Rectal smooth muscle tissue (tissue), 1 donor: ENCODE measurements around the gene IMPG2.
"Not testable (repeated sequence)": the region's sequence is repeated elsewhere in the genome, so short reads cannot be mapped to it uniquely, and the experiment has no call there.

Experiments used
- H3K27ac ChIP-seq: one replicate; pipeline ENCODE4 v1.7.0; 2013; ENCODE audit warnings: low read depth, low read length, inconsistent platforms
- H3K27me3 ChIP-seq: one replicate; pipeline ENCODE4 v1.7.0; 2013; ENCODE audit warnings: low read length; ENCODE audit not compliant: control insufficient read depth, insufficient read depth
- H3K36me3 ChIP-seq: one replicate; pipeline ENCODE4 v1.7.0; 2013; ENCODE audit warnings: low read length; ENCODE audit not compliant: control insufficient read depth, insufficient read depth
- H3K4me1 ChIP-seq: one replicate; pipeline ENCODE4 v1.7.0; 2013; ENCODE audit warnings: low read length; ENCODE audit not compliant: control insufficient read depth, insufficient read depth
- H3K4me3 ChIP-seq: one replicate; pipeline ENCODE4 v1.7.0; 2013; ENCODE audit warnings: low read length
- H3K9ac ChIP-seq: one replicate; pipeline ENCODE4 v1.7.0; 2013; ENCODE audit warnings: low read length

Gene IMPG2

GRCh38 chr3:101320475-101320874 lies at the start of gene IMPG2:
Gene IMPG2 (minus strand): TSS chr3:101320575. CDS start chr3:101320372, 203 bp downstream.
- Histone ChIP-seq H3K27me3 (no peaks in the 10 kb centered on the region), H3K27ac (no peak within 1 kb of the TSS), H3K36me3 (no peaks in the 10 kb centered on the region), H3K9ac (no peak within 1 kb of the TSS), H3K4me1 (no peaks in the 10 kb centered on the region), H3K4me3 (no peak within 1 kb of the TSS)

GRCh38 chr3:101362406-101362805 lies 42.0 kb upstream of the IMPG2 start:
- Histone ChIP-seq H3K36me3 (peaks cover 3% of the 10 kb centered on the region), H3K27ac (no peak overlapping the region), H3K27me3 (no peaks in the 10 kb centered on the region), H3K9ac (no peak overlapping the region), H3K4me3 (no peak overlapping the region), H3K4me1 (no peaks in the 10 kb centered on the region)

- Histone ChIP-seq H3K27me3 (no peaks in the 10 kb centered on the region), H3K4me3 (no peak overlapping the region), H3K9ac (no peak overlapping the region), H3K36me3 (peaks cover 2% of the 10 kb centered on the region), H3K27ac (no peak overlapping the region), H3K4me1 (no peaks in the 10 kb centered on the region)
Measured at GRCh38 chr3:101351829-101352228, 31.5 kb upstream of the IMPG2 start.

GRCh38 chr3:101340591-101340990 lies 20.2 kb upstream of the IMPG2 start:
- Histone ChIP-seq H3K27me3 (no peaks in the 10 kb centered on the region), H3K4me1 (no peaks in the 10 kb centered on the region), H3K36me3 (no peaks in the 10 kb centered on the region), H3K27ac (no peak overlapping the region), H3K9ac (no peak overlapping the region), H3K4me3 (no peak overlapping the region)

GRCh38 chr3:101333883-101334282 lies 13.5 kb upstream of the IMPG2 start:
- Histone ChIP-seq H3K4me1 (no peaks in the 10 kb centered on the region), H3K27ac (no peak overlapping the region), H3K27me3 (no peaks in the 10 kb centered on the region), H3K4me3 (no peak overlapping the region), H3K9ac (no peak overlapping the region), H3K36me3 (no peaks in the 10 kb centered on the region)

- Histone ChIP-seq H3K27ac (no peak overlapping the region), H3K27me3 (no peaks in the 10 kb centered on the region), H3K4me3 (no peak overlapping the region), H3K9ac (no peak overlapping the region), H3K4me1 (no peaks in the 10 kb centered on the region), H3K36me3 (no peaks in the 10 kb centered on the region)
Measured at GRCh38 chr3:101329016-101329673, 8.8 kb upstream of the IMPG2 start.

- H3K9ac ChIP-seq: no peak overlapping the region
- no peaks in the 10 kb centered on the region for H3K27me3 ChIP-seq
- H3K27ac ChIP-seq: no peak overlapping the region
- no peaks in the 10 kb centered on the region for H3K36me3 ChIP-seq
- no peak overlapping the region for H3K4me3 ChIP-seq
- H3K4me1 ChIP-seq: no peaks in the 10 kb centered on the region
Measured at GRCh38 chr3:101325393-101326134, 5.2 kb upstream of the IMPG2 start.

GRCh38 chr3:101319531-101319930 lies 844 bp downstream of the IMPG2 start:
- Histone ChIP-seq H3K36me3 (no peaks in the 10 kb centered on the region), H3K27ac (no peak overlapping the region), H3K27me3 (no peaks in the 10 kb centered on the region), H3K9ac (no peak overlapping the region), H3K4me3 (no peak overlapping the region), H3K4me1 (no peaks in the 10 kb centered on the region)

- Histone ChIP-seq H3K27ac (no peak overlapping the region), H3K36me3 (no peaks in the 10 kb centered on the region), H3K4me3 (no peak overlapping the region), H3K4me1 (peaks cover 9% of the 10 kb centered on the region), H3K27me3 (no peaks in the 10 kb centered on the region), H3K9ac (no peak overlapping the region)
Measured at GRCh38 chr3:101312545-101312944, 7.8 kb downstream of the IMPG2 start.

- no peak overlapping the region for H3K4me3 ChIP-seq
- H3K36me3 ChIP-seq: no peaks in the 10 kb centered on the region
- no peaks in the 10 kb centered on the region for H3K27me3 ChIP-seq
- no peak overlapping the region for H3K27ac ChIP-seq
- H3K9ac ChIP-seq: no peak overlapping the region
- peaks cover 9% of the 10 kb centered on the region for H3K4me1 ChIP-seq
Measured at GRCh38 chr3:101311676-101312075, 8.7 kb downstream of the IMPG2 start.

- Histone ChIP-seq H3K4me3 (no peak overlapping the region), H3K9ac (no peak overlapping the region), H3K36me3 (no peaks in the 10 kb centered on the region), H3K27me3 (no peaks in the 10 kb centered on the region), H3K27ac (peak overlapping the region; percentile 8), H3K4me1 (peaks cover 9% of the 10 kb centered on the region)
Measured at GRCh38 chr3:101310978-101311375, 9.4 kb downstream of the IMPG2 start.

GRCh38 chr3:101308147-101308772 lies 12.1 kb downstream of the IMPG2 start:
- not testable (repeated sequence) for H3K27me3 ChIP-seq, H3K27ac ChIP-seq, H3K9ac ChIP-seq, H3K4me1 ChIP-seq, H3K36me3 ChIP-seq, H3K4me3 ChIP-seq
